ENCODE measurements around the gene SCYGR6. TPM values are rescaled to one million over a fixed set of nuclear protein-coding genes. Genes with fewer than 3 reads are reported as not detected.
"Not testable (repeated sequence)": the region's sequence is repeated elsewhere in the genome, so short reads cannot be mapped to it uniquely, and the experiment has no call there.

Gene SCYGR6, protein sequence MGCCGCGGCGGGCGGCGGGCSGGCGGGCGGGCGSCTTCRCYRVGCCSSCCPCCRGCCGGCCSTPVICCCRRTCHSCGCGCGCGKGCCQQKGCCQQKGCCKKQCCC
- not detected in 2 replicates for total RNA-seq

DNA sequence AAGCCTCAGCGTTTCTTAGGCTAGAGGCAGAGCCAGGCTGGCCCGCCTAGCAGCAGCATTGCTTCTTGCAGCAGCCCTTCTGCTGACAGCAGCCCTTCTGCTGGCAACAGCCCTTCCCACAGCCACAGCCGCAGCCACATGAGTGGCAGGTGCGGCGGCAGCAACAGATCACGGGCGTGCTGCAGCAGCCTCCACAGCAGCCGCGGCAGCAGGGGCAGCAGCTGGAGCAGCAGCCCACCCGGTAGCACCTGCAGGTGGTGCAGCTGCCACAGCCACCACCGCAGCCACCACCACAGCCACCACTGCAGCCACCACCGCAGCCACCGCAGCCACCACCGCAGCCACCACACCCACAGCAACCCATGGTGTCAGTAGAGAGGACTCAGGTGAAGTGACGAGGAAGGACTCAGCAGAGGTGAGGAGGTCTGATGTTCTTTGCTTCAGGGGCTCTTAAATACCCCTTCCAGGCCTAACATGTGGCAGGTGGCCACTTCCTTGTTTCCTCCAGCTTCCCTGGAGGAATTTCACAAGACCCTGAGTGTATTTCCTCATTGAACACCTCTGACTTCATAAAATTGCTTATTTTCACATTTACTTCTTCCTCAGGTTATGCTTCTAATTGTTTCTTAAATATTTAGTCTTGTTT is at the start of gene SCYGR6:
Gene SCYGR6 (minus strand): TSS at position 364 of the 646 bp plus-strand sequence. CDS start 0 bp downstream, at position 364.
- no peak for DNase-seq

DNA sequence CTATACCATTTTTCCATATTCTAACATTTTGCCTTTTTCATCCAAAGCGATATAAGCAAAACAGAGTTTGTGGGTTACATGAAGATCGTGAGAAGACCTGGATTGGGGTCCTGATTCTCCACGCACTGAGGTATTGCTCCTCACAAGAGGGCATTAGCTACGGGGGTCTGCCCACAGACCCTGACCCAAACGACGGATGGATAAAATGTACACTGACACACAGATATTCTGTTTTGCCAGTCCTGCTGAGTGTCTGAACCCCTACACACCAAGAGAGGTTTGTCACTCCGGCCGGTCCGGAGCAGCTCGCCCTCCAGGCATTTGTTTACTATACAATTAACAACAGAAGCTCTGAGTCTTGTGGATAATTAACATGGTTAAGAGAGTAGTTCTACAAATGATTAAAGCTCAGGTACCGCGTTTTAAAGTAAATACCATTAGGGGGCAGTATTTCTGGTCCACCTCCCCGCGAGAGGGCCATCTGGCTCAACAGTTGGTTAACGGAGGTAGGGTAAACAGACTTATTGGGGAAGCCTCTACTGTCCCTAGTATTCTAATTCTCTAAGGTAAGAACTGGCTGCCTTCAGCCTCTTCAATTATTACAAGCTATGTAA is 49.6 kb upstream of the SCYGR6 start:
- DNase-seq, result peak; percentile 48

DNA sequence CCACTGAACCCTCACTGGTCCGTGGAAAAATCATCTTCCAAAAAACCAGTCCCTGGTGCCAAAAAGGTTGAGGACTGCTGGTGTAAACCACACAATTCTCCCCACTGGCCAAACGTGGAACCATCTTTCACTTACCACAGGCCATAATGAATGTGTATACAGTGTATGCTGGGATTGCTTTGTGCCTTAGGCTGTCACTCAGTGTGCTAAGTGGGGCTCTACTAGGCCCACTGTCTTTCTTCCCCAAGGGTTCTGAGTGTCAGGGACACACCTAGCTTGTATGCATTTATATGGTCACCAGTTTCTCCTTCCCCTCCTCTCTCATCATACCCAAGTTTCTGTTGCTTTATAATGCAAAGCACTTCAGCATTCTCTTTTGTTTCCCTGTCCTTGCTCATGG is 48.4 kb upstream of the SCYGR6 start:
- DNase-seq, result no peak

DNA sequence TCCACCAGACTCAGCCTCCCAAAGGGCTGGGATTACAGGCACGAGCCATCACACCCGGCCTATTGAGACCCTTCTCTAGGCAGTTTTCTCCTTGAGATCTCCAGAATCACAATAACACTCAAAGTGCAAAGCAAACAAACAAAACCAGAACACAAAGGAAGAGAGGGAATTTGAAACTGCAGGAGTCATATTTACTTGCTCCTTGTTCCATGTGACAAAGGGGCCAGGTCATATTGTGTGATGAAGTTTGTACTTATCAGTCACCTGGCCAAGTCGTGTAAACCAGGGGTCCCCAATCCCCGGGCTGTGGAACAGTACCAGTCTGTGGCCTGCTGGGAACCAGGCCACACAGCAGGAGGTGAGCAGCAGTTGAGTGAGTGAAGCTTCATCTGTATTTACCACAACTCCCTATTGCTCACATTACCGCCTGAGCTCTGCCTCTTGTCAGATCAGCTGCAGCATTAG is 47.7 kb upstream of the SCYGR6 start:
- no peak for DNase-seq

DNA sequence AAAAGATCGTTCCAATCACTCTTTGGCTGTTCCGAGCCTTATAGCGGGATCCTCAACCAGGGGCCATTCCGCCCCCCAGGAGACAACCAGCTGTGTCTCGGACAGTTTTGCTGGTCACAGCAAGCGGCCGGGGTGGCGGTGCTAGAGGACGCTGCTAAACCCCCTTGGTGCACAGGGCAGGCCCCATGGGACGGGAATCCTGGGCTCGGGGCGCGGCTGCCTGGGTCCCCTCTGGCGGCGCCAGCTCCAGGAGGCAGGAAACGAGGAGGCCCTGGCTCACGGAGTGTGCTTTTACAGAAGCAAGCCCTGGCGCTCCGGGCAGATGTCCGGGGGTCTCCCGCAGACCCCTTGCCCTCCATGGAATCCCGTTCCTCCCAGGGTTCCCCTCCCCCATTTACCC is 43.3 kb upstream of the SCYGR6 start:
- no peak for DNase-seq

DNA sequence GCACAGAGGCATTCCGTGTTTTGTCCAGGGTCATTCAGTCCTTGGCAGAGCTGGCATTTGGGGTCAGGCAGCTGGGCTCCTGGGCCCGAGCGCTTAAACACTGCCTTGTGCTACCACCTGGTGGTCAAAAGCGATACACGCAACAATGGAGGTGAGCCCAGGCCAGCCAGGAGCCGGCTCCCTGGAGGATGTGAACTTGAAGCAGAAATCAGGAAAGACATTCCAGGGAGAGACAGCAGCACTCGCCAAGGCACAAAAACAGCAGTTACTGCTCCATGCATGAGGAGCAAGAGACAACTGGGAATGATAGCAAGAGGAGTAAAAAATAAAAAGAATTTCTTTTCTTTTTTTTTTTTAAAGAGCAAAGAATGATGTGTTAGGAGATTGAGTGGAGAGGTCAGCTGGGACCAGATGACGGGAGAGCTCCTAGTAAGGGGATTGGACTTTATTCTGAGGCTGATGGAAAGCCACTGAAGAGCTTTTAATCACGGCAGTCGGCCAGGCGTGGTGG is 41.9 kb upstream of the SCYGR6 start:
- DNase-seq, result peak; percentile 92

DNA sequence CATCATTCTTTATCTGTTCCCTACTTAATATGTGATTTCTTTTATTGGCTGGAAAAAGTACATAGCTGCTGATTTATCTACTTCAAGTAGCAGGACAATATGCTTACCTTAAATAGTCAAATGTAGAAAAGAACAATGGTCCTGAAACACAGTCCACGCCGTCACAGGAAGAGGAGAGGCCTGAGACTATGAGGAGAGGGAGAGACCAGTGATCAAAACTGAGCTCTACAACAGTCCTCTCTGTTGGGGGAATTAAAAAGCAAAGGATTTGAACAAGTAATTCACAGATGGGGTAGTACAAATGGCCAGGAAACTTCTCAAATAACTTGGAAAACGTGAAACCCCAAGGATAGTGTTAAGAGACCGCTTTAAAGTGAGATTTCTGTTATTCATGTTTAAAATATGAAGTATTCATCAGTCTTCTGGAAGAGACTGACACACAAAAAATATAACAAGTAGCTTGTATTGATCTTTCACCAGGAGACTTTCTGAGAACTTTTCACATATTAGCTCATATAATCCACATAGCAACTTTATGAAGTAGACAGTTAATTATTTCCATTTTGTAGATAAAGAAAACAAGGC is 41.3 kb upstream of the SCYGR6 start:
- peak; percentile 66 for DNase-seq

DNA sequence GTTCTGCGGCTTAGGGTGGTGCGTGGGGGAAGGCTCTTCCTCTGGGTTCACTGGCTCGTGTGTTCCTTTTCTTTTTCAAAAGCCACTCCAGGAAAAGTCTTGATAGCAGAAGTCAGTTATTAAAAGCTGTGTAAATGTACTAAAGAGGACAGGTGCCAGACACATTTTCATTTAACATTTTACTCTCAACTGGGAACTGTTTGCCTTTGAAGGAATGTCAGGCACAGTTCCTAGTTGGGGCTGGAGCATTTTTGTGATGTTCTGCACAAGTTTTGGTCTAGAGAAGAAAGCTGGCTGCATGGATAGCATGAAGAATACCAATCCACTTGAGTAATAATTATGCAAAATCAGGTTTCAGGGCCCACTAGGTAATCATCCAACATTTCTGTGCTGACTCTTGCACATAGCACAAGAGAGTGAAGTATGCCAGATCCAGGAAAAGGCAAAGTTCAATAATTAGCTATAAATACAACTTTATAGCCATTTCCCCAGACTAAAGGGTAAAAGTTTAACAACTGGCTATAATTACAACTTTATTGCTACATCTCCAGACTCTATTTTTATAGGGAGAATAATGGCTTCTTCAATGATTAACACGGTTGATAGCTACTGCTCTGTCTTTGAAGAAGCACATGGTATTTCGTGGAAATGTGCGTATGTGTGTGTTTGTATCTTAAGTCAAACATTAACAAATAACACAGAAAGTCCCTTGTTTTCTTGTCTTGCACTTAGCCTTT is 37.4 kb upstream of the SCYGR6 start:
- DNase-seq, result no peak

DNA sequence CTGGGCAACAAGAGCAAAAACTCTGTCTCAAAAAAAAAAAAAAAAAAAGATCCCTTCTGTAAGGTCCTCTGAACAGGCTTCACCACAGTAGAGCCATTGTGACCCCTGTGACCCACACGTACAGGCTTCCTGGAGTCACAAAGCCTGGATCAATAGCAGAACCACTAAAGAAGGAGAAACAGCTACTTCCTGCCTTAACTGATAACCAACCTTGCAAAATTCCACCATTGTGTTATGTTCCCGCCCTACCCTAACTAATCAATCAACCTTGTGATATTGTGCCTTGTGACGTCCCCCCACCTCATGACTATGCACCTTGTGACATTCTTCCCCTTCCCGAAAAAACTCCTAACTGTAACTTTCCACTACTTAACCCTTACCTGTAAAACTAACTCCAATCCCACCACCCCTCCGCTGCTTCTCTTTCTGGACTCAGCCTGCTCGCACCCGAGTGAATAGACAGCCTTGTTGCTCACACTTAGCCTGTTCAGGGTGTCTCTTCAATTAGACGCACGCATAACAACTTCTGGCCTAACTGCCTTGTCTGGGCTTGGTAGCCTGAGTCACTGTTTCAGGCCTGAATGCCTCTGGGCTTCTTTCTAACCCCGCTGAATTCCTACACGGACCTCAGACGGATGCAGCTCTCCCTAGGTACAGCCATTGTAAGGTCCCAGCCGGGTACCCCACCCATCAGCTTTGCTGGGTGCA is 35.0 kb upstream of the SCYGR6 start:
- no peak for DNase-seq

DNA sequence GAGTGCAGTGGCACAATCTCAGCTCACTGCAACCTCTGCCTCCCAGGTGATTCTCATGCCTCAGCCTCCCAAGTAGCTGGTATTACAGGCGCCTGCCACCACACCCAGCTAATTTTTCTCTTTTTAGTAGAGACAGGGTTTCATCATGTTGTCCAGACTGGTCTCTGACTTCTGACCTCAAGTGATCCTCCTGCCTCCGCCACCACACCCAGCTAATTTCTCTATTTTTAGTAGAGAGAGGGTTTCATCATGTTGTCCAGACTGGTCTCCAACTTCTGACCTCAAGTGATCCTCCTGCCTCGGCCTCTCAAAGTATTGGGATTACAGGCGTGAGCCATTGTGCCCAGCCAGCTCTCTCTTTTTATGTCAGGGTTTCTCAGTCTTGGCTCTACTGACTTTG is 31.7 kb upstream of the SCYGR6 start:
- DNase-seq, result not testable (repeated sequence)

DNA sequence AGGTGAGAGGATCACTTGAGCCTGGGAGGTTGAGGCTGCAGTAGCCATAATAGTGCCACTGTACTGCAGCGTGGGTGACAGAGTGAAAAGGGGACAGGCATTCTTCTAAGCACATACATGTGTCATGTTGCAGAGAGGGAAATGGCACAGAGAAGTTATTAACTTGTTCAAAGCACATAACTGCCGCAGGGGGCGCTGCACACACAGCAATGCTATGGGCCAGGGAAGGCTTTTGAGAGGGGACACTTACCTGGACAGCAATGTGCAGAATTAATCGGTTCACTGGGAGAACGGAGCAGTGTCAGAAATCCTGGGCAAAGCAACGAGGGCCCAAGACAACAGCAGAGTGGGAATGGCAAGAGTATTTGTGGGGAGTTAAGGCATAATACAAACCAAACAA is 23.5 kb upstream of the SCYGR6 start:
- peak; percentile 29 for DNase-seq

DNA sequence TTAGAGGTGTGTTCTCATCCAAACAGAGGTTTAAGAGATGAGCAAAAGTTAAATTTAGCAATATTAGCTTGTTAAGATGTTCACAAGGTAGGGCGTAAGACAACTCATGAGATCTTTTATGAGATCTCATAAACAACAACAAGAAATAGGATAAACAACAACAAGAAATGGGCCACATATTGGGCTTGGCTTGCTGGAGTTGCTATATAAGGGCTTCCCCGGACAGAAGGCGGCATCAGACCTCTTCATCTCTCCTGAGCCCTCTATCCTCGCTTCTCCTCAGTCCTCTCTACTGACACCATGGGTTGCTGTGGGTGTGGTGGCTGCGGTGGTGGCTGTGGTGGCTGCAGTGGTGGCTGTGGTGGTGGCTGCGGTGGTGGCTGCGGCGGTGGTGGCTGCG is 21.0 kb upstream of the SCYGR6 start, which contains the start of gene SCYGR8:
Gene SCYGR8 (plus strand): TSS at position 301 of the 400 bp plus-strand sequence. CDS start 0 bp downstream, at position 301.
- no peak for DNase-seq

DNA sequence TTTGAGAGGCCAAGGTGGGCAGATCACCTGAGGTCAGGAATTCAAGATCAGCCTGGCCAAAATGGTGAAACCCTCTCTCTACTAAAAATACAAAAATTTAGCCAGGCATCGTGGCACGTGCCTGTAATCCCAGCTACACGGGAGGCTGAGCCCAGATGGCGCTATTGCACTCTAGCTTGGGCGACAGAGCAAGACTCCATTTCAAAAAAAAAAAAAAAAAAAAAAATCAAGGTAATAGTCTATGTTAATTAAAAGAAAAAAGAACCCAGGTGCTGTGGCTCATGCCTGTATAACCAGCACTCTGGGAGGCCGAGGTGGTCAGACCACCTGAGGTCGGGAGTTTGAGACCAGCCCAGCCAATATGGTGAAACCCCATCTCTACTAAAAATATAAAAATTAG is 16.1 kb upstream of the SCYGR6 start:
- DNase-seq, result peak; percentile 28

DNA sequence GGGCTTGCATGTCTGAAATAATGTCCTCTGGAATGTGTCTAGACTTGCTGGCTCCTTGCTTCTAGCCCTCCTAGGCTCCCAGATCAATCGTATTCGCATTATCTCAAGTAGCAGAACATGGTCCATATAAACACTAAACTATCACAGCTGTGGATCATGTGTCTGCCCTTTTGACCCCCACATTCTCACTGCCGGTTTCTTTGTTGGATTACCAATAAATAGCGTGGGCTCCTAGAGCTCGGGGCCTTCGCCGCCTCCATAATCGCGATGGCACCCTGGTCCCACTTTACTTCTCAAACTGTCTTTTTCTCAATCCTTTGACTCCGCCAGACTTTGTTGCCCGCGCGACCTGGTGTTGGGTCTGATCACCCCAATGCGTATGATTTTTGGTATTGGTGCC is 14.8 kb upstream of the SCYGR6 start:
- DNase-seq, result no peak

DNA sequence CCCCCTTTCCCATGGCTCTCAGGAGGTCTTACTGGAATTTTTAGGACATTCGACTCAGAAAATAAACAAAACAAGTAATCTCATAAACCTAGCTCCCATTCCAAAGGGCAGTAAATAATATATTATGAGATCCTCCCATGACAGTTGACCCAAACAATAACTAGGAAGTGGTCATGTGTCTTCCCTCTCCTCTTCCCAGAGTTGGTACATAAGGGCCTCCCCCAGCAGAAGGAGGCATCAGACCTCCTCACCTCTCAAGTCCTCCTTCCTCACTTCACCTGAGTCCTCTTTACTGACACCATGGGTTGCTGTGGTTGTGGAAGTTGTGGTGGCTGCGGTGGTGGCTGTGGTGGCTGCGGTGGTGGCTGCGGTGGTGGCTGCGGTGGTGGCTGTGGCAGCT is 3.5 kb upstream of the SCYGR6 start, which contains the start of gene SCYGR7:
Gene SCYGR7 (plus strand): TSS at position 301 of the 400 bp plus-strand sequence. CDS start 0 bp downstream, at position 301.
- DNase-seq, result no peak

DNA sequence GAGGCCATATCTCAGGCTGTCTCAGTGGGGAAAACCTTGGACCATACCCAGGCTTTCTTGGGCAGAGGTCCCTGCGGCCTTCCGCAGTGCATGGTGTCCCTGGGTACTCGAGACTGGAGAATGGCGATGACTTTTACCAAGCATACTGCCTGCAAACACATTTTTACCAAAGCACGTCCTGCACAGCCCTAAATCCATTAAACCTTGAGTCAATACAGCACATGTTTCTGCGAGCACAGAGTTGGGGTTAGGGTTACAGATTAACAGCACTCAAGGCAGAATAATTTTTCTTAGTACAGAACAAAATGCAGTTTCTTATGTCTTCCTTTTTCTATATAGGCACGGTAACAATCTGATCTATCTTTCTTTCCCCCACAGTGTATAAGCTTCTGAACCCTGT is 1.7 kb downstream of the SCYGR6 start:
- not testable (repeated sequence) for DNase-seq

DNA sequence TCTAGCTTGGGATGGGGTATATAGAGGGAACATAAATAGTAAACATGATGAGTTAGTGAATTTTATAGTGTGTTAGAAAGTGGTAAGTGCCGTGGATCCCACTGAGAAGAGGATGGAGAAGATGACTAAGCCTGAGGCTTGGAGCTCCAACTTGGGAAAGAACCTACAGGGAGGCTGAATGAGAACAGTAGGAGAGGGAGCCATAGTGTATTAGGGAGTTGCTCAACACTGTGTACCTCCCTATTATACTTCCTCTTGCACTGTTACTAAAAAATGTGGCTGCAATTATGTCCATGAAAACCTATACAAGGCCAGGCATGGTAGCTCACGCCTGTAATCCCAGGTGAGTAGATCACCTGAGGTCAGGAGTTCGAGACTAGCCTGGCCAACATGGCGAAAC is 3.9 kb downstream of the SCYGR6 start:
- DNase-seq, result no peak

DNA sequence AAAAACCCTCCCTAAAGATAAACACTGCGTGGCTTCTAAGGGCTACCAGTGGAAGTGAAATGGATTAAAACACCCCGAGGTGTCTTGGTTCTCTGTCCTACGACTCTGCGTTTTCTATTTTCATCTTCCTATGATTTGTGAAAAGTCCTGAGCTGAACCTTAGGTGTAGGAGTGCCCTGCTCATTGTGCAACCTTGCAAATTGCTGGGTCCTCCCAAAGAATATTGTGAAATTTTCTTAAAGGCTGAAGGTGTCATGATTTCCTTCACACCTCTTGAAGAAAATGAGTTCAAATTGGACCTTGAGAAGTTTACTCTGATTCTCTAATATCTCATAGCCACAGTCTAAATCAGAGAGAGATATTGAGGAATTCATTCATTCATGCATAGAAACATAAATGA is 4.9 kb downstream of the SCYGR6 start:
- no peak for DNase-seq

DNA sequence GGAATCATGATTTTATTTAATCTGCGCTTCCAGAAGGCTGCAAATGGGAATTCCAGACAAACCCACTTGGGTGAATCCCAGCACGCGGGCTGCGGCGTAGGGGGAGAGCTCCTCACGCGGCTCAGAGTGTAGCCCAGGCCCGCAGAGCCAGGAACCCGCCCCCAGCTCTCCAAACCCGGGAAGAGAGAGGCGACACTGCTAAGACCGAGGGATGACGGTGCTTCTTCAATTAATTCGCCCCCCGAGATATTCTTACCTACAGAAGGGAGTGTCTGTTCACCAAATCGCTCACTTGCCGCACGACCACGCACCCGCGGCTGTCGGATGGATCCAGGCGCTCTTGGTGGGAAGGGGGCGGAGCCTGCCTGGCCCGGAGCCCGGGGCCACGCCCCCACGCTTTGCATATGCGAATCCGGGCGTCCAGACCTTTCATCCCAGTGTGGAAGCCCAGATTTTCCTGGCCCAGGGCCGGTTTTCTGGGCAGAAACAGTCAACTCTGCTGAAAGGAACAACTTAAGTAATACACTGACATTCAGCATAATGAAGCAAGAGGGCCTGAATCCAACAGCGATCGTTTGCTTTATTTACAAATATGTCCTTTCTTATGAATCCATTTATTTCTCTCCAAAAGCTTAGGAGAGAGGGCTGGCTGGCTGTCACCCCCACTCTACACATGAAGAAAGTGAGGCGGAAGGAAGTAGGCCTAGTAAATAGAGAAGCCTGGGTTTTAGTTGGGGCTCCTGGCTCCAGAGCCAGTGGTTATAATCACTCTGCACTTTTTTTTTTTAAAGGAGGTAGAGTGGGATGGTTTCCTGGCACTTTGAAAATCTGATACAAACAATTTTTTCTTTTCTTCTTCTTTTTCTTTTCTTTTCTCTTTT is 6.6 kb downstream of the SCYGR6 start, which contains the start of gene SLC19A3:
Gene SLC19A3 (minus strand): TSS at position 342 of the 881 bp plus-strand sequence. CDS start 15,710 bp downstream, outside the sequence.
- DNase-seq, result peak; percentile 69

DNA sequence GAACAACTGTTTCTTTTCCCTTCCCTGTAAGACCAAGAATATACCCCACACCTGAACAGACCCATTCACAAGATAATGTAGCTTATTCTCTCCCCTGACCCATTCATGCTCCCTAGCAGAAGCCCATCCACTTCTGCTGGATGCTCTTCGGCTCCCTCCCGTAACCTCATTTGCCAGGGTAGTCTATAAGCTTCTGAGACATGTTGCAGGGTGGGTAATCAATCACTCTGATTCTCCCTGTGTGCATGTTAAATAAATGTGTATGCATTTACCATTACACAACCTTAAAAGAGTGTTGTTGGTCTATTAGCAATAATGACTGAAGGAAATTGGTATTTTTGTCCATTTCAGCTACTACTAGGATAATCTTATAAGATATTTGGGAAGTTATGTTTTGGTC is 8.1 kb downstream of the SCYGR6 start:
- no peak for DNase-seq

DNA sequence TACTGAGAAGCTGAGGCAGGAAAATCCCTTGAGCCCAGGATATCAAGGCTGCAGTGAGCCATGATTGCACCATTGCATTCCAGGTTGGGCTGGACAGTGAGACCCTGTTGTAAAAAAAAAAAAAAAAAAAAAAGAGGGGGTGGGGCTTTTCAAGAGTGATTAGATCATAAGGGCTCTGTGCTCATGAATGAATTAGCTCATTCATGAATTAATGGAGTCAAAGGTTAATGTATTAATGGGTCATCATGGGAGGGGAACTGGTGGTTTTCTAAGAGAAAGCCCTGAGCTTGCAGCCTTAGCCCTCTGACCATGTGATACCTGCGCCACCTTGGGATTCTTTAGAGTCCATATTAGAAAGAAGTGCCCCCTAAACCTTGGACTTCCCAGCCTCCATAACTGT is 11.3 kb downstream of the SCYGR6 start:
- DNase-seq, result no peak

Data from dermis blood vessel endothelial cell (primary cell).